Measurements from ENCODE around the gene TRMT44. TPM values are rescaled to one million over a fixed set of nuclear protein-coding genes. Genes with fewer than 3 reads are reported as not detected.

The TRMT44 gene
- polyA plus RNA-seq, 1 donor (not counting 4 experiments of a cell fraction or from before 2014, with no cell fraction given) = 8.8 TPM

- Histone ChIP-seq H4K20me1 (ENCODE audit: control insufficient read depth, extremely low read depth, insufficient read depth, low read length) (no peaks in the 10 kb centered on the region), H3K4me2 (ENCODE audit: control insufficient read depth, extremely low read depth, insufficient read depth, low read depth, low read length) (no peak overlapping the region)
- DNase-seq (ENCODE audit: low read depth, low spot score) = no peak
Observed at GRCh38 chr4:8396762-8397406, 43.7 kb upstream of the TRMT44 start.

GRCh38 chr4:8398347-8398746, 42.2 kb upstream of the TRMT44 start:
- dilution Hi-C loops (cut with MboI; ENCODE audit: extremely low pct_ligation_motif_present, low sequenced_read_pairs) = no loop called here
- no peak overlapping the region for H3K9ac ChIP-seq (ENCODE audit: control insufficient read depth, extremely low read depth, insufficient read depth, low read length)

More at GRCh38 chr4:8396762-8397406, 43.7 kb upstream of the TRMT44 start:
- no peak overlapping the region for H3K27ac ChIP-seq (ENCODE audit: control insufficient read depth, insufficient read depth, low read length)
- TF ChIP-seq EZH2 (IDR thresholded peaks at IDR 0.05; ENCODE audit: low read length) = no peak
- no peak for TF ChIP-seq CTCF (optimal IDR thresholded peaks at IDR 0.05 in 1 of 3, IDR thresholded peaks at IDR 0.05 in 1 of 3, conservative IDR thresholded peaks at IDR 0.05 in 1 of 3; ENCODE audit: extremely low read depth in 1 of 3, insufficient read depth in 2 of 3, low read length in 3 of 3)
- no peak overlapping the region for H3K9ac ChIP-seq (ENCODE audit: control insufficient read depth, extremely low read depth, insufficient read depth, low read length)
- no peak overlapping the region for H3K4me3 ChIP-seq (ENCODE audit: control insufficient read depth in 2 of 3, extremely low read depth in 1 of 3, insufficient read depth in 2 of 3, low read depth in 1 of 3, low read length in 3 of 3)
- no peaks in the 10 kb centered on the region for H3K27me3 ChIP-seq (ENCODE audit: control insufficient read depth, extremely low read depth, insufficient read depth, low read length)
- dilution Hi-C loops (cut with MboI; ENCODE audit: extremely low pct_ligation_motif_present, low sequenced_read_pairs) = no loop called here
- H3K4me1 ChIP-seq (ENCODE audit: control insufficient read depth, extremely low read depth, insufficient read depth, low read length) = no peaks in the 10 kb centered on the region
- H3K9me3 ChIP-seq (ENCODE audit: control insufficient read depth, low read depth, low read length) = no peaks in the 10 kb centered on the region
- H3K36me3 ChIP-seq (ENCODE audit: control insufficient read depth in 2 of 2, extremely low read depth in 1 of 2, insufficient read depth in 2 of 2, low read length in 2 of 2) = peaks cover 9 to 15% of the 10 kb centered on the region in 2 experiments
- H2AFZ ChIP-seq (ENCODE audit: control insufficient read depth, low read length) = no peak overlapping the region
- no peaks in the 10 kb centered on the region for H3K9me1 ChIP-seq (ENCODE audit: control insufficient read depth, extremely low read depth, insufficient read depth, low read length)
- H3K79me2 ChIP-seq (ENCODE audit: control insufficient read depth, insufficient read depth, low read length) = no peaks in the 10 kb centered on the region
- no peak for FAIRE-seq

More at GRCh38 chr4:8398347-8398746, 42.2 kb upstream of the TRMT44 start:
- Histone ChIP-seq H3K4me1 (ENCODE audit: control insufficient read depth, extremely low read depth, insufficient read depth, low read length) (no peaks in the 10 kb centered on the region), H4K20me1 (ENCODE audit: control insufficient read depth, extremely low read depth, insufficient read depth, low read length) (no peaks in the 10 kb centered on the region), H3K36me3 (ENCODE audit: control insufficient read depth in 2 of 2, extremely low read depth in 1 of 2, insufficient read depth in 2 of 2, low read length in 2 of 2) (peaks cover 9 to 14% of the 10 kb centered on the region in 2 experiments), H3K4me3 (ENCODE audit: control insufficient read depth in 2 of 3, extremely low read depth in 1 of 3, insufficient read depth in 2 of 3, low read depth in 1 of 3, low read length in 3 of 3) (no peak overlapping the region), H3K9me1 (ENCODE audit: control insufficient read depth, extremely low read depth, insufficient read depth, low read length) (no peaks in the 10 kb centered on the region), H3K9me3 (ENCODE audit: control insufficient read depth, low read depth, low read length) (no peaks in the 10 kb centered on the region), H3K4me2 (ENCODE audit: control insufficient read depth, extremely low read depth, insufficient read depth, low read depth, low read length) (no peak overlapping the region), H3K79me2 (ENCODE audit: control insufficient read depth, insufficient read depth, low read length) (no peaks in the 10 kb centered on the region), H3K27me3 (ENCODE audit: control insufficient read depth, extremely low read depth, insufficient read depth, low read length) (no peaks in the 10 kb centered on the region), H2AFZ (ENCODE audit: control insufficient read depth, low read length) (no peak overlapping the region), H3K27ac (ENCODE audit: control insufficient read depth, insufficient read depth, low read length) (no peak overlapping the region)
- DNase-seq (ENCODE audit: low read depth, low spot score) (no peak), FAIRE-seq (no peak)
- no peak for TF ChIP-seq EZH2 (IDR thresholded peaks at IDR 0.05; ENCODE audit: low read length)
- TF ChIP-seq CTCF (optimal IDR thresholded peaks at IDR 0.05 in 1 of 3, IDR thresholded peaks at IDR 0.05 in 1 of 3, conservative IDR thresholded peaks at IDR 0.05 in 1 of 3; ENCODE audit: extremely low read depth in 1 of 3, insufficient read depth in 2 of 3, low read length in 3 of 3) = no peak
